A549 treated with Mapracorat at 1 μM for 4 hours (cell line): ENCODE measurements around the gene RIMOC1. TPM values are rescaled to one million over a fixed set of nuclear protein-coding genes. Genes with fewer than 3 reads are reported as not detected.

Source experiments
- total RNA-seq: library from RNA; stranded (reverse); fragments of 200-300 nt; extraction: Qiagen RNA extraction; gene quantifications from 5 replicates; pipeline ENCODE4 v1.2.3, GENCODE V29; 2022

RIMOC1 gene
- total RNA-seq: 9.7 to 10.8 TPM (median 10.6 TPM) in 5 replicates

GRCh38 chr5:41903892-41904799, at the start of gene RIMOC1:
RIMOC1 (plus strand) TSS chr5:41904344; CDS start chr5:41904368, 24 bp downstream.

GRCh38 chr5:41869724-41870626, 34.2 kb upstream of the RIMOC1 start, which contains the start of gene OXCT1:
OXCT1 (minus strand) TSS chr5:41870425; CDS start chr5:41870358, 67 bp downstream.

GRCh38 chr5:41924872-41925554, 20.9 kb downstream of the RIMOC1 start, which contains the start of gene FBXO4:
FBXO4 (plus strand) TSS chr5:41925281; CDS start chr5:41925310, 29 bp downstream.

Other genes starting within 250 kb of the RIMOC1 start
- gene OXCT1, start 33.9 kb upstream of the RIMOC1 start, total RNA-seq: 2.5 to 3.7 TPM (median 2.9 TPM) in 5 replicates
- 5.9 to 8.1 TPM (median 7.3 TPM) in 5 replicates for gene FBXO4, start 20.9 kb downstream of the RIMOC1 start, total RNA-seq